ENCODE data around the gene RAD9A. TPM values are rescaled to one million over a fixed set of nuclear protein-coding genes. Genes with fewer than 3 reads are reported as not detected.

The RAD9A gene
- total RNA-seq, 1 donor from 2014 or later = 11.1 TPM

DNA sequence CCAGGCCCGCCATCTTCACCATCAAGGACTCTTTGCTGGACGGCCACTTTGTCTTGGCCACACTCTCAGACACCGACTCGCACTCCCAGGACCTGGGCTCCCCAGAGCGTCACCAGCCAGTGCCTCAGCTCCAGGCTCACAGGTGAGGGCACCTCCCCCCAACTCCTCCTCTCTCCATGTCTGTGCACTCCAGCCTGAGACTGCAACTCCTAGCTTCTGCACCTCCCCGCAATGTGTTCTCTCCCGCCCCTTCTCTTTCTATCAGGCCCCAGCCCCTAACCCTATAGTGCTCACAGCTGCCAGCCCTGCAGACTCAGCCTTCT, 4.4 kb downstream of the RAD9A start:
- Mint-ChIP-seq H3K4me1 (ENCODE audit: low read depth) (peaks cover 24% of the 10 kb centered on the region), H3K9me3 (ENCODE audit: low read depth) (no peaks in the 10 kb centered on the region), H3K27ac (ENCODE audit: unreplicated experiment) (no peak overlapping the region), H3K36me3 (ENCODE audit: low read depth) (peaks cover 13% of the 10 kb centered on the region), H3K4me3 (ENCODE audit: unreplicated experiment) (no peak overlapping the region), H3K27me3 (ENCODE audit: low read depth) (no peaks in the 10 kb centered on the region)
- DNase-seq (ENCODE audit: low spot score) = no peak
- TF ChIP-seq, protein P1, sequence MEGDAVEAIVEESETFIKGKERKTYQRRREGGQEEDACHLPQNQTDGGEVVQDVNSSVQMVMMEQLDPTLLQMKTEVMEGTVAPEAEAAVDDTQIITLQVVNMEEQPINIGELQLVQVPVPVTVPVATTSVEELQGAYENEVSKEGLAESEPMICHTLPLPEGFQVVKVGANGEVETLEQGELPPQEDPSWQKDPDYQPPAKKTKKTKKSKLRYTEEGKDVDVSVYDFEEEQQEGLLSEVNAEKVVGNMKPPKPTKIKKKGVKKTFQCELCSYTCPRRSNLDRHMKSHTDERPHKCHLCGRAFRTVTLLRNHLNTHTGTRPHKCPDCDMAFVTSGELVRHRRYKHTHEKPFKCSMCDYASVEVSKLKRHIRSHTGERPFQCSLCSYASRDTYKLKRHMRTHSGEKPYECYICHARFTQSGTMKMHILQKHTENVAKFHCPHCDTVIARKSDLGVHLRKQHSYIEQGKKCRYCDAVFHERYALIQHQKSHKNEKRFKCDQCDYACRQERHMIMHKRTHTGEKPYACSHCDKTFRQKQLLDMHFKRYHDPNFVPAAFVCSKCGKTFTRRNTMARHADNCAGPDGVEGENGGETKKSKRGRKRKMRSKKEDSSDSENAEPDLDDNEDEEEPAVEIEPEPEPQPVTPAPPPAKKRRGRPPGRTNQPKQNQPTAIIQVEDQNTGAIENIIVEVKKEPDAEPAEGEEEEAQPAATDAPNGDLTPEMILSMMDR (IDR thresholded peaks at IDR 0.05) = no peak

DNA sequence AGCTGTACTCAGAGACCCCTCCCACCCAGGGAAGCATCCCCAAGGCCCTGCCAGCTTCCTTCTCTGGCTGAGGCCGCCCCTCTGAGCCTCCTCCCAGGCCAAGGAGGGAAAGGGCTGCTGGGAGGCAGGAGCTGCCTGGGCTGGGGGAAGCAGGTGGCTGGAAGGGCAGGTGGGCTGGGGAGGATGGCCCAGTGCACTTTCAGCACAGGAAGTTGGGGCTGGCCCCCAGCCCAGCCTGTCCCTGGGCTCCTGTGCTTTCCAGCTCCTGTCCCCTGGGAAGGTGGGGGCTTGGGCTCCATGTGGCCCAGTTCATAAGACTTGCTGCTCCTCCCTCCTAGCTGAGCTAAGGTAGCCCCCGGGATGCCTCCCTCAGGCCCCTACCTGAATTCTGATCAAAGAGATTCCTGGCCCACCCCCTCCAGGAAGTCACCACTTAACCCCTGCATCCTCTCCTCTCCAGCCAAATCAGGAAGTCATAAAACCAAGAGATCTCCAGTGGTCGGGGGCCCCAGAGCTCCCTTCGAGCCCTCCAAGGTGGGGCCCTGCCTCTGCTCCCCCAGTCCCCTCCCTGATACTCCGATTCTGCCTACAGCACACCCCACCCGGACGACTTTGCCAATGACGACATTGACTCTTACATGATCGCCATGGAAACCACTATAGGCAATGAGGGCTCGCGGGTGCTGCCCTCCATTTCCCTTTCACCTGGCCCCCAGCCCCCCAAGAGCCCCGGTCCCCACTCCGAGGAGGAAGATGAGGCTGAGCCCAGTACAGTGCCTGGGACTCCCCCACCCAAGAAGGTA, 5.0 kb downstream of the RAD9A start:
- TF ChIP-seq, protein P1 (IDR thresholded peaks at IDR 0.05) = no peak
- Mint-ChIP-seq H3K27me3 (ENCODE audit: low read depth) (no peaks in the 10 kb centered on the region), H3K4me3 (ENCODE audit: unreplicated experiment) (no peak overlapping the region), H3K36me3 (ENCODE audit: low read depth) (peaks cover 13% of the 10 kb centered on the region), H3K27ac (ENCODE audit: unreplicated experiment) (peak overlapping the region; percentile 32), H3K9me3 (ENCODE audit: low read depth) (no peaks in the 10 kb centered on the region), H3K4me1 (ENCODE audit: low read depth) (peaks cover 23% of the 10 kb centered on the region)
- no peak for DNase-seq (ENCODE audit: low spot score)

DNA sequence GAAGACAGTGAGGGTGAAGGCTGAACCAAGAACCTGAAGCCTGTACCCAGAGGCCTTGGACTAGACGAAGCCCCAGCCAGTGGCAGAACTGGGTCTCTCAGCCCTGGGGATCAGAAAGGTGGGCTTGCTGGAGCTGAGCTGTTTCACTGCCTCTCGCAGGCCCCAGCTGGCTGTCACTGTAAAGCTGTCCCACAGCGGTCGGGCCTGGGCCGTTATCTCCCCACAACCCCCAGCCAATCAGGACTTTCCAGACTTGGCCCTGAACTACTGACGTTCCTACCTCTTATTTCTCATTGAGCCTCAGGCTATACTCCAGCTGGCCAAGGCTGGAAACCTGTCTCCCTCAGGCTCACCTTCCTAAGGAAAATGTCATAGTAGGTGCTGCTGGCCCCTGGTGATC, 5.8 kb downstream of the RAD9A start:
- no peak overlapping the region for H3K27ac Mint-ChIP-seq (ENCODE audit: unreplicated experiment)
- peaks cover 13% of the 10 kb centered on the region for H3K36me3 Mint-ChIP-seq (ENCODE audit: low read depth)
- TF ChIP-seq, protein P1 (IDR thresholded peaks at IDR 0.05) = no peak
- H3K9me3 Mint-ChIP-seq (ENCODE audit: low read depth) = no peaks in the 10 kb centered on the region
- peaks cover 23% of the 10 kb centered on the region for H3K4me1 Mint-ChIP-seq (ENCODE audit: low read depth)
- no peak overlapping the region for H3K4me3 Mint-ChIP-seq (ENCODE audit: unreplicated experiment)
- H3K27me3 Mint-ChIP-seq (ENCODE audit: low read depth) = no peaks in the 10 kb centered on the region
- no peak for DNase-seq (ENCODE audit: low spot score)

DNA sequence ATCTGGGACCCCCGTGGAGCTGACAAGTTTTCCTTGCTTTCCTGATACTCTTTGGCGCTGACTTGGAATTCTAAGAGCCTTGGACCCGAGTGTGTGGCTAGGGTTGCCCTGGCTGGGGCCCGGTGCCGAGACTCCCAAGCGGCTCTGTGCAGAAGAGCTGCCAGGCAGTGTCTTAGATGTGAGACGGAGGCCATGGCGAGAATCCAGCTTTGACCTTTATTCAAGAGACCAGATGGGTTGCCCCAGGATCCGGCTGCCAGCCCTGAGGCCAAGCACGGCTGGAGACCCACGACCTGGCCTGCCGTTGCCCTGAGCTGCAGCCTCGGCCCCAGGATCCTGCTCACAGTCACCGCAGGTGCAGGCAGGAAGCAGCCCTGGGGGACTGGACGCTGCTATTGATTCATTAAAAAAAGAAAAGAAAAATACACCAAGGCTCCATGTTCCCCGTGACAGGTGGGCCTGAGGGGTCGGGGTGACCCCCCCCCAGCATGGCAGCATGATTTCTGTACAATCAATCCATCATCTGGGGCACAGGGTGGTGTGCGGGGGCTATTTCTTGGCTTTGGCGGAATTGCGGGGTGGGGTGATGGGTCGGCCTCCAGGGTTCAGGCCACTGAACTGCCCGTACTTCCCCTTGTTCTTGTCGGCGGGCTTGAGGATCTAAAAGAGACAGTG, 6.3 kb downstream of the RAD9A start:
- H3K9me3 Mint-ChIP-seq (ENCODE audit: low read depth) = no peaks in the 10 kb centered on the region
- H3K27ac Mint-ChIP-seq (ENCODE audit: unreplicated experiment) = no peak overlapping the region
- peaks cover 12% of the 10 kb centered on the region for H3K36me3 Mint-ChIP-seq (ENCODE audit: low read depth)
- H3K4me3 Mint-ChIP-seq (ENCODE audit: unreplicated experiment) = no peak overlapping the region
- DNase-seq (ENCODE audit: low spot score) = no peak
- peaks cover 20% of the 10 kb centered on the region for H3K4me1 Mint-ChIP-seq (ENCODE audit: low read depth)
- TF ChIP-seq, protein P1 (IDR thresholded peaks at IDR 0.05) = no peak
- no peaks in the 10 kb centered on the region for H3K27me3 Mint-ChIP-seq (ENCODE audit: low read depth)

DNA sequence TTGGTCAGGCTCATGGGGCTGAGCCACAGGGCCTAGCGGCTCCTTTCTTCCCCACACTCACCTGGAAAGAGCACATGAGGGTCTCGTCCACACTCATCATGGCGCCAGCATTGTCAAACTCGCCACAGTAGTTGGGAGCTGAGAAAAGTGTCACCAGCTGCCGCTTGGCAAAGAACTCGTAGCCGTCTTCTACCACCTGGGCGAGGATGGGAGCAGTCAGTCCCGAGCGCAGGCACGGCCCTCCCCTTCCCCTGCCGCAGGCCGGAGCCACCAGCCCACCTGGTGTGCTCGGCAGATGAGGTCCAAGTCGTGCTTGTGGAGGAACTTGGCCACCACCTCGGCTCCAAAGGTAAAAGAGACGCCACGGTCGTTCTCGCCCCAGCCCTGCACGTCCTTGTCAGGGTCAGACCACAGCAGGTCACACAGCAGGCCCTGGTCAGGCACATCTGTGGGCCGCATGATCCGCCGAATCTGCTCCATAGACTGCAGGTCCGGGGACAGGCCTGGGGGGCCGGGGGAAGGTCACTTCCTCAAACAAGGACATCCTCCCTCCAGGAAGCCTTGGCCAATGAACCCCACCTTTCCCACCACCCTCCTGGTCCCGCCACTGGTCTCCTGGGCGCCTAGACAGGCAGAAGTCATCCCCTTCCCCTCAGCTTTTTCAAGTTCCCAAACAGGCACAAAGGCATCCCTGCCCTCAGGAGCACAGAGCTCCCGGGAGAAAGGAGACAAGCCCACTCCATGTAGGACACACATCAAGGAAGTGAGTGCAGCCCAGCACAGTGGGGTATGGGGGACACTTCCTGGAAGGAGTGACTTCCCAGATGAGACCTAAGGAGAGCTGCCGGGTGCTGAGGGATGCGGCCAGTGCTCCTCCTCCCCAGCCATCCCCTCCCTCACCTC, 7.1 kb downstream of the RAD9A start:
- H3K27me3 Mint-ChIP-seq (ENCODE audit: low read depth) = no peaks in the 10 kb centered on the region
- peaks cover 12% of the 10 kb centered on the region for H3K36me3 Mint-ChIP-seq (ENCODE audit: low read depth)
- DNase-seq (ENCODE audit: low spot score) = no peak
- H3K4me3 Mint-ChIP-seq (ENCODE audit: unreplicated experiment) = peak overlapping the region; percentile 4
- H3K9me3 Mint-ChIP-seq (ENCODE audit: low read depth) = no peaks in the 10 kb centered on the region
- peaks cover 20% of the 10 kb centered on the region for H3K4me1 Mint-ChIP-seq (ENCODE audit: low read depth)
- H3K27ac Mint-ChIP-seq (ENCODE audit: unreplicated experiment) = peak overlapping the region; percentile 54
- TF ChIP-seq, protein P1 (IDR thresholded peaks at IDR 0.05) = no peak
